Fibroblast of villous mesenchyme (primary cell): Measurements from ENCODE around the gene ZNF658. TPM values are rescaled to one million over a fixed set of nuclear protein-coding genes. Genes with fewer than 3 reads are reported as not detected.
"Not testable (repeated sequence)": the region's sequence is repeated elsewhere in the genome, so short reads cannot be mapped to it uniquely, and the experiment has no call there.

Experiments
- DNase-seq: peaks from one replicate; pipeline ENCODE4 v3.0.0-alpha.2; 2010; ENCODE audit warnings: low read depth
- H3K4me3 ChIP-seq: 2 replicates; pipeline ENCODE4 v1.5.1; 2011; ENCODE audit warnings: low read depth, mild to moderate bottlenecking, low read length
- total RNA-seq: library from RNA; depleted of rRNA; stranded (reverse); fragments of >200 nt; gene quantifications from 2 replicates; pipeline ENCODE4 v1.2.3, GENCODE V29; 2012

The ZNF658 gene
- total RNA-seq: 3.9 and 4.3 TPM in 2 replicates

DNA sequence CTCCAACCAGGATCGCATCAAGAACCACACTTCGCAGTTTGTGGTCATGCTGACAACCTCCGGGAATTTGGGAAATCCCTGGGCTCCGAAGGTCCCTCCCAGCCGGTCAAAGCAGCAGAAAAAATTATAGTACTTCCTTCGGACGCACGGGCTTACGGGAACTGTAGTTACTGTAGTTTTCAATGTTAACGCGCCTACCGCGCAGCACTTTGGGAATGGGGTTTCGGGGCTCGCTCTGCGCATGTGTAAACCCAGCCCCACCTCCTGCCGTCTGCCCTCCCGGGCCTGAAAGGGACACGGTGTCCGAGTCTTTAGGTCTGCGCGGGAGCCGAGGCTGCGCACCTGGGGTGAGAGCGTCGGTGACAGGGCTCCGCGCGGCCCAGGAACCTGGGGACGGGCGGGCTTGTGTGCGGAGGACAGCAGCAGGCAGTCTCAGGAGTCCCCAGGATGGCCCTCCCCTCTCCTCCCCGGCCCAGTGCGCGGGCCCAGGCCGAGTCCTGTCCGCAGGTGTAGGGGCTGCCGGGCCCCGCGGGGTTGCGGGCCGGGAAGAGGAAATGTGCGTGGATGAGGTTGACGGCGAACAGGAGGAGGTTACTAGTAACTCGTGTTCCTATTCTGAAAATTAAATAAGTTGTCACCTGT, at the start of gene ZNF658:
ZNF658 (plus strand) TSS at position 236 of the 642 bp plus-strand sequence. CDS start 2,837 bp downstream, outside the sequence.
- DNase-seq: peak; percentile 78
- peak within 1 kb of the TSS; percentile 55 for H3K4me3 ChIP-seq

DNA sequence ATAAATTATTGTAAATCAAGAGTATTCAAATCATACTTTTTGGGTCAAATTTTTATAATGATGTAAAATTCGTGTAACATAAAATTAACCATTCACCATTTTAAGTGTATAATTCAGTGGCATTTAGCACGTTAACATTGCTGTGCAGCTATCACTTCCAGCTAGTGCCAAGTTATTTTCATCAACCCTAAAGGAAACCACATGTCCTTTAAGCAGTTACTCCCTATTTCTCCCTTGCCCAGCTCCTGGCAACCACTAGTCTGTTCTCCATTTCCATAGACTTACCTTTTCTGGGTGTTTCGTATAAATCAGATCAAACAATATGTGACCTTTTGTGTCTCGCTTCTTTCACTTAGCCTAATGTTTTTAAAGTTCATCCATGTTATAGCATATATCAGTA, 38.8 kb upstream of the ZNF658 start:
- DNase-seq: not testable (repeated sequence)

DNA sequence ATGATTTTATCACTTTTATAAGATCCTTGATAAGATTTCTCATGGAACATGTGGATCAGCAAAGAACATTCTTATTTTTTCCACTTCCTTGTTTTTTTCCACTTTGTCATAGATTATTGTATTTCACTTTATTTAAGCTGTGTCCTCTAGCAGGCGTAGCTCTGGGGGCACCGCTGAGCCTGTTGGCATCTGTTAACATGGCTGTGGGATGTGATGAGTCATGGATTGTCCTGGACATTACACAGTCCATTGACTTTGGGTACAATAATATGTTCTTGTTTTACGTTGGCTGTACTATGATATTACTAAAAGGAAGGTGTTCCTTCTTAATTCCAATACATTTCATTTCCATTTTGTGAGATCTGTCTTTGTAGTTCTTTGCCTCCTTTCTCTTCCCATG, 31.9 kb upstream of the ZNF658 start:
- not testable (repeated sequence) for H3K4me3 ChIP-seq, DNase-seq

More for the DNA sequence above, 38.8 kb upstream of the ZNF658 start:
- not testable (repeated sequence) for H3K4me3 ChIP-seq

DNA sequence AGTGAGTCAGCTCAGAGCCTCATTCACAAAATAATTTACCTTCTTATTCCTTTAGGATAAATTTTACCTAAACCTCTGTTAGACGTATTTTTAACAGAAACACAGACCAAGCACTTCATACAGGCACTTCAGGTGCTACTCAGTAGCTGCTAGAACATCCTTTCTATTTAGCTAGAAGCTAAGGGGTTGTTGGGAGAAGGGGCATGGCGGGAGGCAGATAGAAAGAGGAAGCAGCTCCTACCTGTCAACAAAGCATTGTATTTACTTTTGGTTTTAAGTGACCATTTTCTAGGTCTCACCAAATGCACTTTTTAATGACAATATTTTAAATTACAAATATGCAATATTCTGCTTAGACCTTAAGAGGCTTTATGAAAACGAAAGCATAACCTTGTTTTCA, 19.9 kb upstream of the ZNF658 start:
- not testable (repeated sequence) for H3K4me3 ChIP-seq, DNase-seq

DNA sequence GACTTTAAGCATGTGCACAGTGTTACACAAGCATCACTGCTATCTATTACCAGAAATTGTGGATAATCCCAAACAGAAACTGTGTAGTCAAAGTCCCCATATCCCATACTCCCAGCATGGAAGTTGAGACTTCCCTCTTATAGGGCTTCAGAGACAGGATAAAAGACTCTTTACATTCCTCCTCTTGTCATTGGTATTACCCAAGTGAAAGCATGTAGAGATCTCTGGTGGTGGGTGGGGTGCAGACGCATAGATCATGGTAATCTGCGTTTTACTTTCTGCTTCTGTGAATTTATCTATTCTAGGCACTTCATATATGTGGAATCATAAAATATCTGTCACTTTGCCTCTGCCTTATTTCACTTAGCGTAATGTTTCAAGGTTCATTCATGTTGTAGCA, 18.7 kb upstream of the ZNF658 start:
- H3K4me3 ChIP-seq: not testable (repeated sequence)

DNA sequence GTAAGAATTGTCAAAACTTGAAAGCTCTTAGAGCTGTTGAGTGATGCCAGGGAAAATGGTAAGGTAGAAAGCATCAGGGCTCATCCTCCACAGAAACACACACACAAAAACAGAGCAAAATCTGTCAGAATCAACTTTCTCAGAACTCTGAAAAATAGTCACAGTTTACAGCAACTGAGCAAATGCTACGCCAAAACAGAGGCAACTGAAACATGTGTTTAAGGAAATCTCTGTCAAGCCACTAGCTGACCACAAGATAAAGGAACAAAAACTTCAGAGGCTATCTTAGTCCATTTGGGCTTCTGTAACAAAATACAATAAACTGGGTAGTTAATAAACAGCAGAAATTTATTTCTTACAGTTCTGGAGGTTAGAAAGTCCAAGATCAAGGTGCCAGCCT, 10.2 kb upstream of the ZNF658 start:
- not testable (repeated sequence) for DNase-seq, H3K4me3 ChIP-seq

More for the DNA sequence above, 18.7 kb upstream of the ZNF658 start:
- DNase-seq: not testable (repeated sequence)

DNA sequence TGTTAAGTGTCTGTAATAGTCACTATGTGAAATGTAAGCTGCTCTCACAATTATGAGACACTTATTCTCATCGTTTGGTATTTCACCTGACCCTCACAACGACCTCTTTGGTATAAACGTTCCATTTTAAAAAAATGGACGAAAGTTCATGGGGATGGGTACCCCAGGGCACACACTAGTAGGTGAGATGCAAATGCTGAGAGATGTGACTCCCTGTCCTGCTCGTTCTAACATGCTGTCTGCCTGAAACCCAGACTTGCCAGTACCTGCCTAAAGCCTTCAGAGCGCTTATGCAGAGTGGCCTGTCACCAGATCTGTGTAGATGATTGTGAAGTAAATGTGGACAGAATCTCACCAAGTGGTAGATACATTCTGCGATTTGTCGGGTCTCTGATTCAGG, 616 bp downstream of the ZNF658 start:
- DNase-seq: not testable (repeated sequence)
- H3K4me3 ChIP-seq: peak overlapping the region; percentile 55

DNA sequence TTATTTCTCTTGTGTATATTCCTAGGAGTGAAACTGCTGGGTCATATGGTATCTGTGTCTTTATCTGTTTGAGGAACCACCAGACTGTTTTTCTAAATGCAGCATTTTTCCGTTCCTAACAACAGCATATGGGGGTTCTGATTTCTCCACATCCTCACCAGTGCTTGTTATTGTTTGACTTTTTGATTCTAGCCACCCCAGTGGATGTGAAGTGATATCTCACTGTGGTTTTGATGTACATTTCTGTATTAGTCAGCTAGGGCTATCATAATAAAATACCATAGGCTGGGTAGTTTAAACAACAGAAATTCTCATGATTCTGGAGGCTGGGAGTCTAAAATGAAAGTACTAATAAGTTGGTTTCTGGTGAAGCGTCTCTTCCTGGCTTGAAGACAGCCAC, 9.0 kb downstream of the ZNF658 start:
- not testable (repeated sequence) for H3K4me3 ChIP-seq, DNase-seq

DNA sequence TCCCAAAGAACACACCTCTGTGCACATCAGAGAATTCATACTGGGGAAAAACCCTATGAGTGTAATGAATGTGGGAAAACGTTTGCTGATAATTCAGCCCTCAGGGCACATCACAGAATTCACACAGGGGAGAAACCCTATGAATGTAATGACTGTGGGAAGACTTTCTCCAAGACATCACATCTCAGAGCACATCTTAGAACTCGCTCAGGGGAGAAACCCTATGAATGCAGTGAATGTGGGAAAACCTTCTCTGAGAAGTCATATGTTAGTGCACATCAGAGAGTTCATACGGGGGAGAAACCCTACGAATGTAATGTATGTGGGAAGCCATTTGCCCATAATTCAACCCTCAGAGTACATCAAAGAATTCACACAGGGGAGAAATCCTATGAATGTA, 19.5 kb downstream of the ZNF658 start:
- not testable (repeated sequence) for DNase-seq, H3K4me3 ChIP-seq

DNA sequence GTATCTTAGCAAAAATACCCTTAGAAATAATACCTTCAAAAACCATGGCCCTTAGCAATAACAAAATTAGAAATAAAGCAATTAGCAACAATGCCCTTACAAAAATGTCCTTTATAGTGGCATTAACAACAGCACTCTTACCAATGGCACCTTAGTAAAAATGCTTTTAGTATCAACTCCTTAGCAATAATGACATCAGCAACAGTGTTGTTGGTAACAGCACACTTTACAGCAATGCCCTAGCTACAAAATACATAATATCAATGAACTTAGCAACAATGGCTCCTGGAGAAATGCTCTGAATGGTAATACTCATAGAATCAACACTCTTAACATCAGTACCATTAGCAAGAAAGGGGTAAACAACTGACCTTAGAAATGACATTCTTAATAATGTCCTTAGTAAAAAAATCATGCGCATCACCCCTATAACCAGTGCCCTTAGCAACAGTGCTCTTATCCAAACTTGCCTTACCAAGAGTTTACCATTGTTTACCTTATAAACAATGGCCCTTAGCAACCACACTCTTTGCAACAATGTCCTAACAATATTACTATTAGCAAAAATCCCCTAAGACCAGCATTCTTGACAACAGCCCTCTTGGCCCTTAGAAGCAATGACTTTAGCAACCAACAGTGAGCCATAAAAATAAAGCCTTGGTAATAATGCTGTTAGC, 35.8 kb downstream of the ZNF658 start:
- not testable (repeated sequence) for H3K4me3 ChIP-seq, DNase-seq

DNA sequence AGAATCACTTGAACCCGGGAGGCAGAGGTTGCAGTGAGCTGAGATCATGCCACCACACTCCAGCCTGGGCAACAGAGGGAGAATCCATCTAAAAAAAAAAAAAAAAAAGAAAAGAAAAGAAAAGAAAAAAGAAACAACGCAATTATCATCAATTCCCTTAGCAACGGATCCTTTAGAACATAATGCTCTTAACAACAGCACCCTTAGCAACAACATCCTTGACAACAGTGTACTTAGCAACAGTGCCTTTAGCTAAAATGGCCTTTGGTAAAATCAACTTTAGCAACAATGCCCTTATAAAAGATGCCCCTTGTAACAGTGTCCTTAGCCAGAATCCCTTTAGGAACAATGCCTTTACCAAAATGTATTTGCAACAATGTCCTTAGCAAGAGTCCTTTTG, 37.1 kb downstream of the ZNF658 start:
- H3K4me3 ChIP-seq, DNase-seq: not testable (repeated sequence)

DNA sequence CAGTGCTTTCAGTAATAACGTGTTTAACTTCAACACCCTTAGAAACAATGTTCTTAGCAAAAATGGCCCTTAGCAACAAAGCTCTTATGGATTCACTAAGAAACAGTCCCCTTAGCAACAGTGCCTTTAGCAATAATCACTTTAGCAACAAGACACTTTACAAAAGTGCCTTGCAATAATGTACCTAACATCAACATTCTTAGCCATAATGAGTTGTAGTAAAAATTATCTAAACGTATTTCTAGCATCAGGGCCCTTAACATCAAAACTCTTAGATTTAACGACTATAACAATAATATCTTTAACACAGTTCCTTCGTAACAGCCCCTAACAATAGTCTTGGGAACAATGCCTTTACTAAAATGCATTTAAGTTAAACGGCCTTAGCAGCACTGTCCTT, 37.8 kb downstream of the ZNF658 start:
- DNase-seq, H3K4me3 ChIP-seq: not testable (repeated sequence)

DNA sequence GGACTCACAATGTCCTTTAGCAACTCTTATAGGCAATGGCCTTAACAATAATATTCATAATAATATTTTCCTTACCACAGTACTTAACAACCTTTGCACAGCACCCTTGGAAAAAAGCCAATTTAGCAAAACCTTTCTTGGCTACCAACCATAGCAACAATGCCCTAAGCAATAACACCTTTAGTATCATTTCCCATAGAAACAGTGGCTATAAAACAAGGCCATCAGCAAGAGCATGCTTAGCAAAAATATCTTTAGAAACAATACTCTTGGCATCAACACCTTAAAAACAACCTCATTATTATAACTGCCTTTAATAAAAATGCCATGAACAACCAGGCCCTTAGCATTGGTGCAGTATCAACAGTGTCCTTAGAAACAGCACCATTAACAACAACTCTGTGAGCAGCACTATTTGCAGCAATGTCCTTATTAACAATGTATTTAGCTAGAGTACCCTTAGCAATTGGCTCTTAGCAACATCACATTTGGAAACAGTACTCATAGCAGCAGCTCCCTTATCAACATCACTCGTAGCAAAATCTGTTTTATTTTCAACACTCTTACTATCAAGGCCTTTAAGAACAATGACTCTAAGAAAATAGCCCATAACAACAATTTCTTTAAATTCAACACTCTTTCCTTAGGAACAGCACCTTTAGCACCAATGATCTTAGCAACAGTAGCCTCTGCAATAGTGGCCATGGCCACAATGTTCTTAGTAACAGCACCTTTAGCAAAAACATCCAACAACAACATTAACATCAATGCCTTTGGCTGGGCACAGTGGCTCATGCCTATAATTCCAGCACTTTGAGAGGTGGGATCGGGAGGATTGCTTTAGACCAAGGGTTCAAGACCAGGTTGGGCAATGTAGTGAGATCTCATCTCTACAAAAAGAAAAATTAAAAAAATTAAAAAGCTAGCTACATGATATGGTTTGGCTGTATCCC, 39.6 kb downstream of the ZNF658 start:
- not testable (repeated sequence) for H3K4me3 ChIP-seq, DNase-seq

DNA sequence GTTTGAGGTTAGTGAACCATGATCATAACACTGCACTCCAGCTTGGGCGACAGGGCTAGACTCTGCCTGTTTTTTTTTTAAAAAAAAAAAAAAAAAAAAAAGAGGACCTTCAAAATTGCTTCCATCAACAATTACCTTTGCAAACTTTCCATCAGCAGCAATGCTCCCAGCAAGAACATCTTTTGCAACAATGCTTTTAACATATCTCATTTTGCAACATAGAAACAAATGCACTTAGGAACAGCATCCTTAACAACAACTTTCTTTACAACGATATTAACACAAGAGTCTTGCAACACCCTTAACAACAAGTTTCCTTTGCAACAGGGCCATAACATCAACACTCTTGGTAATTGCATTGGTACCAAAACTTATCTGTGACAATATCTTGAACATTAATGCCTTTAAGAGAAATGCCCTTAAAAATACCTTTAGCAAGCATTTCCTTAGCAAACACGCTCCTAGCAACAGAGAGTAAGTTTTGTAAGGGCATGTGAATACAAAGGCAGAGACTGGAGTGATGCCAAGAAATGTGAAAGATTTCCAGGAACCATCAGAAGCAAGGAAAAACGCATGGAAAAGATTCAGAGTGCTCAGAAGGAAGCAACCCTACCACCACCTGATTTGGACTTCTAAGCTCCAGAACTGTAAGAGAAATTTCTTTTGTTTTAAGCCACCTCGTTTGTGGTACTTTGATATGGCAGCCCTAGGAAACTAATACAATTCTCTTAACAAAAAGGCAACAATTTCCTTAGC, 42.1 kb downstream of the ZNF658 start:
- H3K4me3 ChIP-seq, DNase-seq: not testable (repeated sequence)

DNA sequence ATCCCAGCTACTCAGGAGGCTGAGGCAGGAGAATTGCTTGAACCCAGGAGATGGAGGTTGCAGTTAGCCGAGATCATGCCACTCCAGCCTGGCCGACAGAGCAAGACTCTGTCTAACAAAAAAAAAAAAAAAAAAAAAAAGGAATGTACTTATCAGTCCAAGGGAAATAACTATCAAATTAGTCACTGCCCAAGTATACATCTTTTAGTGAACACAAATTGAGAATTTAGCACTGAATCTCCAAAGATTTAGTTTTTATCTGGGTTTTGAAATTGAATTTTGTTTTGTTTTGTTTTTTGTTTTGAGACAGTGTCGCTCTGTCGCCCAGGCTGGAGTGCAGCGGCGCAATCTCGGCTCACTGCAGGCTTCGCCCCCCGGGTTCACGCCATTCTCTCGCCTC, 52.1 kb downstream of the ZNF658 start:
- H3K4me3 ChIP-seq, DNase-seq: not testable (repeated sequence)
